ENCODE results near the gene CIART.
"Not testable (repeated sequence)": the region's sequence is repeated elsewhere in the genome, so short reads cannot be mapped to it uniquely, and the experiment has no call there.

The CIART gene

GRCh38 chr1:150281758-150282557 is at the start of gene CIART:
Gene CIART (plus strand): TSS chr1:150282554. CDS start chr1:150283268, 714 bp downstream.
- DNase-seq = peak; percentile 100

DNA sequence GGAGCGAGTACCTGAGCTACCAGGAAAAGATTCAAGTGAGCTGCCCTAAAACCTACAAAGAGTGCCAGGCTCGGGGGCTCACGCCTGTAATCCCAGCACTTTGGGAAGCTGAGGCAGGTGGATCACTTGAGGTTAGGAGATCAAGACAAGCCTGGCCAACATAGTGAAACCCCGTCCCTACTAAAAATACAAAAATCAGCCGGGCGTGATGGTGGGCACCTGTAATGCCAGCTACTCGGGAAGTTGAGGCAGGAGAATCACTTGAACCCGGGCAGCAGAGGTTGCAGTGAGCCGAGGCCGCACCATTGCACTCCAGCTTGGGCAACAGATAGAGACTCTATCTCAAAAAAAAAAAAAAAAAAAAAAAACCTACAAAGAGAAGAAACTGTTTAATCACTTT is 49.4 kb upstream of the CIART start:
- DNase-seq = not testable (repeated sequence)

GRCh38 chr1:150233359-150234308 is 48.7 kb upstream of the CIART start:
- DNase-seq = no peak

GRCh38 chr1:150234309-150234565 is 48.1 kb upstream of the CIART start:
- no peak for DNase-seq

GRCh38 chr1:150234566-150235293 is 47.6 kb upstream of the CIART start:
- peak; percentile 46 for DNase-seq

DNA sequence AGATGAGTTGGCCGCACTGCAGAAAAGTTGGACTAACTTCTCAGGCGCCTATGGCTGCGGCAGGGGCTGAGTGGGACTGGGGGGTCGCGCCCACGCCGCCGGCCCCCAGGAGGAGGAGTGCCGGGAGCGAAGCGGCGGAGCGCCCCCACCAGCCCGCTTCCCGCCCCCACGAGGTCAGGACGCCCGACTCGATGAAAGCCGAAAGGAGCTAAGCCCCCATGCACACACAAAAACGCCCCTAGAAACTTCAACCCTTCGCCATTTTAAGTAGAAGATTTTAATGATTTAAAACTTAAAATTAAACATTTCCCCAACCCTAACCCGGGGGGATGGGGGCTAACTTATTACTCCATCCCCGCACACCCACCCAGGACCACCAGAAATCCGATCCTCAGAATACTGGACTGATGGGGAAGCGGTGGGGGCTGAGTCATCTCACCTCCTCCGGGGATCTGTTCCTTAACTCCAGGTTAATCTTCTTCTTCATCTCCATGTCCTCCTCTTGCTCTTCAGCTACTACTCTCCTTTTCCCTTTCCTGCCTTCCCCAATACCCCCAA is 47.0 kb upstream of the CIART start:
- no peak for DNase-seq

- DNase-seq = peak; percentile 100
These were observed 46.3 kb upstream of the CIART start, which contains the start of gene ANP32E for GRCh38 chr1:150235852-150236613. Gene ANP32E (minus strand): TSS chr1:150236112. CDS start chr1:150235786, 326 bp downstream.

DNA sequence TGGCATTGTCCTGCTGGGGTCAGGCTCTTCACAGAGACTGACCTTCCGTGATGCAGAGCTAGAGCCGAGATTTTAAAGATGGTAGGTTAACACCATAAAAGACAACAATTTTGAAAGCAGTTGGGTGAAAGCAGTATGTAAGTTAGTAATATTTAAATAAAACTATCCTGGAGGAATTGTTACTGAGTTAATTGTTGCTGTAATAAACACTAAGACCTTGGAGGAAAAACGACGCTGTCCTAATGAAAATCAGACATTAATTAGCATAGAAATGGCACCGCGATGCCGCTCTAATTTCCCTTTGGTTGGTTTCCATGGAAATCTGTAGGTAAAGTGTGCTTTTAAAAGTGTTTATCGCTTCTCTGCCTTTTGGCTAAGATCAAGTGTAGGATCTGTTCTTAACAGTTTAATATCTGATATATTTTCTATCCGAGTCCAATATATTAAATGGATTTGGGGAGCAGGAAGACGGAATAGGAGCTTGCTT is 45.7 kb upstream of the CIART start:
- no peak for DNase-seq

- DNase-seq = not testable (repeated sequence)
These were observed 45.2 kb upstream of the CIART start for GRCh38 chr1:150237176-150237575.

- DNase-seq = no peak
These were observed 44.6 kb upstream of the CIART start for GRCh38 chr1:150237746-150238145.

GRCh38 chr1:150243003-150243402 is 39.4 kb upstream of the CIART start:
- DNase-seq = no peak

DNA sequence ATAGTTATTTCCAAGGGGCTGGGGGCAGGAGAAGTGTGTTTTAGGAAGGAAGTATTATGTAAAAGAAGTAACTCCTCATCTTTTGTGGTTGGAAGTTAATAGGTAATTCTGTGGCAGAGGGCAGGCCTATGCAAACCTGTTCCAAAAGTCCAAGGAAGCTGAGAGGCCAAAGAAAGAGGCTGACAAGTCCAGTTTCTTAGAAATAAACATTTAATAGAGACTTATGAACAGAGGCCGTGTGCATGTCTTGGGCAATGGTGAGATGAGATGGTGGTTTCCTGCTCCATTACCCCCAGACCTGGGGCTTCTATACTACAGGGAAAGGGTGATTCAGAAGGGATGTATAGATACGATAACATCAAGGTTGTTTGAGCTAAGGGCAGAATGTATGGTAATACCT is 32.4 kb upstream of the CIART start:
- DNase-seq = no peak

DNA sequence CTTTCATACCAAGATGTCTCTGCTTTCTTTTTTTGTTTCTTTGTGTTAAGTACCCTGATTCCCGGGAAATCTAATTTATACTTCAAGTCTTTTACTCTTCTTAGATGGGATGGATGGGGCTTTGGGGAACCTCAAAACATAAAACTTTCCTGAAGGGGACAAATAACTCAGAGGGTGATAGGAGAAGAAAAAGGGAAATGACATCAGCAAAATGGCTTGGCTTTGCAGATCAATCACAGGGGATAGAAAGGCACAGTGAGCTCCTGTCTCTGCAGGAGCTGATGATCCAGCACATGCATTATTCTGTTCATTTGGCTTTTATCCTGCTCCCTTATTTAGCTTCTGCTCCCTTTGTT is 26.2 kb upstream of the CIART start:
- no peak for DNase-seq

DNA sequence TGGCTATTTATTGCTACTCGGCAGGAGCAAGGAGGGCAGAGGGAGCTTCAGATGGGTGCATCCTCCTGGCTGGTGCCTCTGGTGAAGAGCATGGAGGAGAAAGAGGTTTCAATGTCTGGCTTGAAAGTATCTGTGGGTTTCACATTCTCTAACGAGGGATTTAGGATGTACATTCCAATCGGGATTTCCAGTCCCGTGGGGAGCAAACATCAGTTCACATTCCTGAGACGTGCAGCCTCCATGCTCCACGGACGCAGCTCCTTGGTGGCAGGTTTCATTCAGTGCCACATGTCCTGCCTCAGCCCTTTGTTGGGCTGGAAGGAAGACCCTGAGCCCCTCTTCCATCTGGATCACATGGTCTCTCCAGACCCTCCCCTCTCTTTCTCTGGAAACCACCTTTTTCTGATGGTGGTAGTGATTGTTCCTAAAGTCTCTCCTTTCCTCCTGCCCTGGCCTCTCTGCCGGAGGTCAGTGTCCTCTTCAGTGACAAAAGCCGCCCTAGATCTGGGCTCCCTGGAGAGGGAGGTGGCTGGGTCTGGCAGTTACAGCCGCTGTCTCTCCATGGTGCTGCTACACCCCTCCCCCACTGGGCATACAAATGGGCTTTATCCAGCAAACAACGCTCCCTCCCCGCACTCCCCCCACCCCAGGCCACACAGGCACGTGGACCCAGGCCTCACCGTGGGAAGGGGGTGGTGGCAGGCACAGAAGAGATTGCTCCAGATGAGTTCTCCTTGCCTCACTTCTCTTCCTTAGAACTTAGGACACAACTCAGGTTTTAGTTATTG is 25.6 kb upstream of the CIART start:
- no peak for DNase-seq

DNA sequence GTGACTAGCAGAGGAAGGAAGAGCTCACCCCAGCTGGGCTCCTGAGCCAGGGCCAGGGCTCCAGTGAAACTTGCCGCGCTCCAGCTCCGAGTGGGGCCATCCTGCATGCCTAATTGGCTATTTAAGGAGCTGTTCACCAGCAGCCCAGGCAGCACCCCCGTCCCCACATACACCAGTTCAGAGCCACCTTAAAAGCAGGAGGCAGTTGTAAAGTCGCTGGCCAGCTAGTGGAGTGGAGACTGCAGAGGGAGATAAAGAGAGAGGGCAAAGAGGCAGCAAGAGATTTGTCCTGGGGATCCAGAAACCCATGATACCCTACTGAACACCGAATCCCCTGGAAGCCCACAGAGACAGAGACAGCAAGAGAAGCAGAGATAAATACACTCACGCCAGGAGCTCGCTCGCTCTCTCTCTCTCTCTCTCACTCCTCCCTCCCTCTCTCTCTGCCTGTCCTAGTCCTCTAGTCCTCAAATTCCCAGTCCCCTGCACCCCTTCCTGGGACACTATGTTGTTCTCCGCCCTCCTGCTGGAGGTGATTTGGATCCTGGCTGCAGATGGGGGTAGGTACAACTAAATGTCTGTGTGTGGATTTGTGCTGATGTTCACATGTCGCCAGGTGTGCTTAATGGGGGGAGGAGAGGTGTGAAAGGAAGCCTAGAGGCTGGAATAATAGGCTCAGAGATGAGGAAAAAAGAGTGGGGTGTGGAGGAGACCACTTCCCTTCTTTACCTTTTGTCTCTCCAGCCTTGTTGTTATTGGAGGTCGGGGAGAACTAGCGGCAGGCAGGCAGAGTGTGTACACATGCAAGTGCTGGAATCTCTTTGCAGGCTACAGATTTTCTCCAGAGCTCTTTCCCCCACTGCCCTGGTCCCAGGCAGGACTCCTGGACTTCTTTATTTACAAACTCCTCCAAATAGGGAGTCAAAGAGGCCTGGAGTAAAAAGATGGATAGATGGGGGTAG is 24.4 kb upstream of the CIART start, which contains the start of gene CA14:
TSS of gene CA14 (plus strand) at position 151 of the 962 bp plus-strand sequence. CDS start at position 506, 355 bp downstream.
- DNase-seq = no peak

DNA sequence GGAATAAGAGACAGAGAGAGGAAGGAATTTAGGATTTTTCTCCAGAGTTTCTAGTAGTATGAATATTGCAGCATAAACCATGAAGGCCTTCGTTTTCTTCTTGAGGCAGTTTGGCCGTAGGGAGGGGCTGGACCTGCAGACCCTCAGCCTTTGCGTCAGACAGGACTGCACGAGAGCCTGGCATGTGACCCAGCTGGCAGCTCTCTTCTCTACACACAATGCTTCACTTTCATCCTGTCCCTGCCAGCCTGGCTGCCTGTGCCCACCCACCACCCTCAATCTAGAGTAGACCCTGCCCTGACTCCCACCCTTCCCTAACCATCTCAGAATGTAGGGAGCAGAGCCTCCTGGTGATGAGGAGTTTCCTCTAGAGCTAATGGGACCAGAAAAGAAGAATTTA is 23.1 kb upstream of the CIART start:
- DNase-seq = no peak

GRCh38 chr1:150259758-150260669 is 22.3 kb upstream of the CIART start:
- DNase-seq = peak; percentile 58

- no peak for DNase-seq
These were observed 21.0 kb upstream of the CIART start for GRCh38 chr1:150261367-150261766.
